ENCODE measurements around the gene ZNF184.

Gene ZNF184

GRCh38 chr6:27478141-27478705 lies 5.3 kb upstream of the ZNF184 start:
- DNase-seq (ENCODE audit: low read depth): peak; percentile 24
- TF ChIP-seq CTCF (conservative IDR thresholded peaks at IDR 0.05; ENCODE audit: low read length): no peak
- H3K4me3 ChIP-seq (ENCODE audit: low read length): peak overlapping the region; percentile 81

DNA sequence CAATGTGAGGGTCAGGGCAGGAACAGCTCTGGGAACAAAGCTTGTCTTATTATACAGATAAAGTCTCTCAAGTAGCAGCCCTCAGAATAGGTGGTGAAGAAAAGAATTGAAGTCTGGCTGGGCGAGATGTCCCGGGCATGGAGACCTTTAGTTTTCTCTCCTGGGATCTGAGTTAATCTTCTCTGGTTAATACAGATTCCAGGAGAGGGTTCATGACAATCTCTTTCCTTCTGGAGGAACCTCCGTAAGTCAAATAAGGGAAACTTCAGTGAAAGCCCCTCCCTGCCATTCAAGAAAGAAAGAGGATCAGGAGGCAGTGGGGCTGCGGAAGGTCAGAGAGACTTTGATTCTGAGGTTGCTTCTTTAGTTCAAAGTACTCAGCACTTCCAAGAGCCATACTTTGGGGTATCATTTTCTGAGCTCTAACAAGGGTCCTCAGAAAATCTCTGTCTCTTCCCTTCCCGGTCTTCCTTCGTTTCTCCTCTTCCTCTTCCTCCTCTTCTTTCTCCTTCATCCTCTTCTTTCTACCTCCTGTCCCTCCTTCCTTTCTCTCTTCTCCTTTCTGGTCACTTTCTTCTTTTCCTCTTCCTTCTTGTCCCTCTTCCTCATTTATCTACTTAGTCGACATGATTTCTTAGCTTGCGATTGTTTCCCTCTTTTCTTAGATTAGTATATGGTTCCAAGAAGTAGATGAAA lies 4.6 kb upstream of the ZNF184 start:
- H3K4me3 ChIP-seq (ENCODE audit: low read length): peak overlapping the region; percentile 81

DNA sequence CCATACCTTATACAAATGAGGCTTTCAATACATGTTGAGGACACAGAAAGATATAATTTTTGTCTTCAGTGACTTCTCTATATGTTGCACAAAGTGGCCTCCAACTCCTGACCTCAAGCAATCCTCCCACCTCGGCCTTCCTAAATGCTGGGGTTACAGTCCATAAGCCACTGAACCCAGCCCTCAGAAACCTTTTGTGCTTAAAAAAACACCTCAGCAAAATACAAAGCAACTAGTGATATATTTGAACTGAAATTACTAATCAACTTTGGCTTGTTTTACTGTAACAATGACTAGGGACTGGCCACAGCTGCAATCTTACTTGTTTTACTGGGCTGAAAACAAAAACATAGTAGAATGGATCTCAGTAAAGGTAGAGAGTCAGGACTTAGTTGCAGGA lies 3.2 kb upstream of the ZNF184 start:
- no peak for DNase-seq (ENCODE audit: low read depth)
- TF ChIP-seq CTCF (conservative IDR thresholded peaks at IDR 0.05; ENCODE audit: low read length): no peak
- no peak overlapping the region for H3K4me3 ChIP-seq (ENCODE audit: low read length)

More for the DNA sequence above, 4.6 kb upstream of the ZNF184 start:
- no peak for TF ChIP-seq CTCF (conservative IDR thresholded peaks at IDR 0.05; ENCODE audit: low read length)
- no peak for DNase-seq (ENCODE audit: low read depth)

GRCh38 chr6:27474672-27475071 lies 1.8 kb upstream of the ZNF184 start:
- H3K4me3 ChIP-seq (ENCODE audit: low read length): no peak overlapping the region
- no peak for DNase-seq (ENCODE audit: low read depth)
- no peak for TF ChIP-seq CTCF (conservative IDR thresholded peaks at IDR 0.05; ENCODE audit: low read length)

- no peak overlapping the region for H3K4me3 ChIP-seq (ENCODE audit: low read length)
- no peak for DNase-seq (ENCODE audit: low read depth)
Measured at GRCh38 chr6:27474172-27474465, 1.2 kb upstream of the ZNF184 start.

DNA sequence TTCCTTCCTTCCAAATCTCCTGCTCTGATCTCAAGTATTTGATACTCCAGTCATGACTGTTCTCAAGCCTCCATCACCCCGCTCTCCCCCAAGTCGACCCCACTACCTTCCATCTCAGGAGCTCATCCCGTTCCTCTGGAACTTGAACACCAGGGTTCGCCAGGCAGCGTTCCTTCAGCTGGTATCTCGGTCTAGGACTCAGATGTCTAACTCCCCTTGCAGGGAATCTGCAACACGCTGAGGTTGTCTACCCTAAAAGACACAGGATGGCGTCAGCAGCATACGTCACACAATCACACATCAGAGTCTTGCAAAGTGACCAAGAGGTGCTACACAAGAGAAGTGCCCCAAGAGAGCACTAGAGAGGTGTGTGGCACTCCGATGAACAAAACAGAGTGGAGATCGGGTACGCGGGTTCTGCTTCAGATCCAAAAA lies 706 bp downstream of the ZNF184 start:
- no peak for TF ChIP-seq CTCF (conservative IDR thresholded peaks at IDR 0.05; ENCODE audit: low read length)
- peak overlapping the region; percentile 93 for H3K4me3 ChIP-seq (ENCODE audit: low read length)
- DNase-seq (ENCODE audit: low read depth): peak; percentile 56

More at GRCh38 chr6:27474172-27474465, 1.2 kb upstream of the ZNF184 start:
- no peak for TF ChIP-seq CTCF (conservative IDR thresholded peaks at IDR 0.05; ENCODE audit: low read length)

Data from AG10803 (cell line).